Endothelial cell of umbilical vein (primary cell): Measurements from ENCODE around the gene CDC40.

ENCODE experiments used
- CTCF ChIP-seq, 2 donors: IDR thresholded peaks; 1 replicate in 1 of 2; 2 replicates in 1 of 2; pipeline ENCODE4 v1.5.1; 2011; ENCODE audit warnings: low read length in 2 of 2, mild to moderate bottlenecking in 2 of 2, moderate library complexity in 2 of 2, control low read depth in 1 of 2, inconsistent platforms in 1 of 2, low read depth in 1 of 2; ENCODE audit not compliant: insufficient read depth in 1 of 2; ENCODE audit errors: extremely low read depth in 1 of 2
- FOS ChIP-seq: IDR thresholded peaks from 2 replicates; pipeline ENCODE4 v1.6.1; 2011; ENCODE audit warnings: mild to moderate bottlenecking, low read length, moderate library complexity, borderline replicate concordance; ENCODE audit not compliant: insufficient read depth
- POLR2AphosphoS5 ChIP-seq: IDR thresholded peaks from 2 replicates; pipeline ENCODE4 v1.6.1; 2012; ENCODE audit warnings: low read depth, mild to moderate bottlenecking, control low read depth, low read length, moderate library complexity; ENCODE audit not compliant: insufficient read depth

GRCh38 chr6:110221738-110222137 lies 41.5 kb downstream of the CDC40 start:
- TF ChIP-seq CTCF (IDR thresholded peaks at IDR 0.05; ENCODE audit: extremely low read depth in 1 of 2, insufficient read depth in 1 of 2, low read depth in 1 of 2, low read length in 2 of 2) (no peak), FOS (no peak), POLR2AphosphoS5 (no peak)
